Ascending aorta (tissue), 2 donors: ENCODE data around the gene ABI1. TPM values are rescaled to one million over a fixed set of nuclear protein-coding genes. Genes with fewer than 3 reads are reported as not detected.

Source experiments
- DNase-seq, 2 donors: peaks; one replicate each; pipeline ENCODE4 v3.0.0-alpha.2; 2019; ENCODE audit warnings: low spot score in 2 of 2
- H3K27ac ChIP-seq, 2 donors: fragments of 200-600 bp; sonication (generic); one replicate each; pipeline ENCODE4 v1.5.1; 2016 to 2017; ENCODE audit warnings: mild to moderate bottlenecking in 1 of 2
- H3K27me3 ChIP-seq: fragments of 200-600 bp; sonication (generic); one replicate; pipeline ENCODE4 v1.5.1; 2017
- H3K36me3 ChIP-seq, 2 donors: fragments of 200-600 bp; sonication (generic); one replicate each; pipeline ENCODE4 v1.5.1; 2016
- H3K4me1 ChIP-seq, 2 donors: fragments of 200-600 bp; sonication (generic); one replicate each; pipeline ENCODE4 v1.5.1; 2016 to 2017; ENCODE audit warnings: mild to moderate bottlenecking in 1 of 2
- H3K4me3 ChIP-seq, 2 donors: fragments of 200-600 bp; sonication (generic); one replicate each; pipeline ENCODE4 v1.5.1; 2016 to 2017; ENCODE audit warnings: mild to moderate bottlenecking in 1 of 2
- H3K9me3 ChIP-seq, 2 donors: fragments of 200-600 bp; sonication (generic); one replicate each; pipeline ENCODE4 v1.5.1; 2016
- CTCF ChIP-seq, 3 experiments: fragments of 200-600 bp in 2 of 3; fragments of 450-650 bp in 1 of 3; sonication (generic) in 2 of 3; IDR thresholded peaks; one replicate each; pipeline ENCODE4 v1.5.1; 2016 to 2019; ENCODE audit warnings: antibody characterized with exemption in 3 of 3, mild to moderate bottlenecking in 1 of 3, moderate library complexity in 1 of 3
- intact Hi-C: fragments of 100-400 bp; cut with DNase I; formaldehyde crosslinking; loops from one replicate; pipeline ENCODE4 v1.15.1; 2023
- total RNA-seq: library from RNA; depleted of rRNA; stranded (reverse); fragments of >200 nt; gene quantifications from one replicate; pipeline ENCODE4 v1.1.0, GENCODE V29; 2016

Gene ABI1
- total RNA-seq, 1 donor from 2014 or later: 5.7 TPM

- Histone ChIP-seq H3K27me3 (no peaks in the 10 kb centered on the region), H3K9me3 (no peaks in the 10 kb centered on the region), H3K27ac (no peak overlapping the region), H3K36me3 (no peaks in the 10 kb centered on the region), H3K4me3 (no peak overlapping the region), H3K4me1 (peaks cover 0 to 2% of the 10 kb centered on the region in 2 donors)
- TF ChIP-seq CTCF (IDR thresholded peaks at IDR 0.05): no peak
- intact Hi-C loops: no loop called here
- DNase-seq: no peak
Measured at GRCh38 chr10:26801831-26802230, 58.9 kb downstream of the ABI1 start.

GRCh38 chr10:26801274-26801673, 59.5 kb downstream of the ABI1 start:
- Histone ChIP-seq H3K4me1 (peaks cover 0 to 2% of the 10 kb centered on the region in 2 donors), H3K27ac (no peak overlapping the region), H3K4me3 (no peak overlapping the region), H3K9me3 (no peaks in the 10 kb centered on the region), H3K27me3 (no peaks in the 10 kb centered on the region), H3K36me3 (no peaks in the 10 kb centered on the region)
- intact Hi-C loops: no loop called here
- no peak for TF ChIP-seq CTCF (IDR thresholded peaks at IDR 0.05)
- no peak for DNase-seq

GRCh38 chr10:26800468-26800867, 60.3 kb downstream of the ABI1 start:
- Histone ChIP-seq H3K4me1 (peaks cover 0 to under 1% of the 10 kb centered on the region in 2 donors), H3K4me3 (no peak overlapping the region)
- intact Hi-C loops: no loop called here

GRCh38 chr10:26799342-26799741, 61.4 kb downstream of the ABI1 start:
- no peaks in the 10 kb centered on the region for H3K4me1 ChIP-seq

More at GRCh38 chr10:26800468-26800867, 60.3 kb downstream of the ABI1 start:
- peaks cover 0 to 5% of the 10 kb centered on the region in 2 donors for H3K9me3 ChIP-seq
- no peaks in the 10 kb centered on the region for H3K27me3 ChIP-seq
- DNase-seq: no peak
- no peak for TF ChIP-seq CTCF (IDR thresholded peaks at IDR 0.05)
- no peak overlapping the region for H3K27ac ChIP-seq
- H3K36me3 ChIP-seq: no peaks in the 10 kb centered on the region

GRCh38 chr10:26798298-26798697, 62.5 kb downstream of the ABI1 start:
- Histone ChIP-seq H3K27me3 (no peaks in the 10 kb centered on the region), H3K27ac (no peak overlapping the region), H3K36me3 (no peaks in the 10 kb centered on the region), H3K4me3 (no peak overlapping the region), H3K9me3 (peaks cover 0 to 13% of the 10 kb centered on the region in 2 donors), H3K4me1 (no peaks in the 10 kb centered on the region)
- DNase-seq: no peak
- intact Hi-C loops: no loop called here
- TF ChIP-seq CTCF (IDR thresholded peaks at IDR 0.05): no peak

More at GRCh38 chr10:26799342-26799741, 61.4 kb downstream of the ABI1 start:
- no peak for TF ChIP-seq CTCF (IDR thresholded peaks at IDR 0.05)
- intact Hi-C loops: no loop called here
- no peak overlapping the region for H3K4me3 ChIP-seq
- H3K27me3 ChIP-seq: no peaks in the 10 kb centered on the region
- H3K36me3 ChIP-seq: no peaks in the 10 kb centered on the region
- no peak for DNase-seq
- H3K27ac ChIP-seq: no peak overlapping the region
- peaks cover 0 to 13% of the 10 kb centered on the region in 2 donors for H3K9me3 ChIP-seq

GRCh38 chr10:26797340-26797739, 63.4 kb downstream of the ABI1 start:
- H3K27ac ChIP-seq: no peak overlapping the region
- peaks cover 0 to 13% of the 10 kb centered on the region in 2 donors for H3K9me3 ChIP-seq
- H3K4me1 ChIP-seq: peaks cover 0 to 6% of the 10 kb centered on the region in 2 donors
- H3K27me3 ChIP-seq: no peaks in the 10 kb centered on the region
- intact Hi-C loops: no loop called here
- no peaks in the 10 kb centered on the region for H3K36me3 ChIP-seq
- TF ChIP-seq CTCF (IDR thresholded peaks at IDR 0.05): no peak
- DNase-seq: no peak
- H3K4me3 ChIP-seq: no peak overlapping the region
